NCI-H2029 (cell line): ENCODE measurements around the gene LGR4.

ENCODE experiments used
- DNase-seq: peaks from one replicate; lab custom pipeline; 2025; lab: John Stamatoyannopoulos, UW

LGR4 gene

GRCh38 chr11:27427183-27427980 lies 45.2 kb downstream of the LGR4 start:
- peak; percentile 17 for DNase-seq

DNA sequence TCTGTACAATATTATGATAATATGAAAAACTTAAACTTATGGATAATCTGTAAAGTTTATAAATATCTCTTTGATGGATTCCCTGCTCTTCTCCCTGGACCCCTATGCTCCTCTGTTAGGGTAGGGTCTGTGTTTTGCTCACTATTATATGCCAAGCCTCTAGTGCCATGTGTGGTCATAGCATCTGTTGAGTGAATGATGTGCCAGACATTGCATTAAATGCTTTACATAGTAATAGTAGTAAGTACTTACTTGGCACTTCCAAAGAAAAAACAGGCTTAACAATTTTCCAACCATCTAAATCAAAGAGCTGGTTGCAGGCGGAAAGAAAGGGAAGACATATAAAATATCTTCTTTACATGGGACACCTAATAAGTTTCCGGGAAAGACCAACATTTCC lies 46.8 kb downstream of the LGR4 start:
- DNase-seq, result no peak

- DNase-seq, result no peak
Observed at GRCh38 chr11:27423125-27423524, 49.5 kb downstream of the LGR4 start.

- DNase-seq, result no peak
Observed at GRCh38 chr11:27421819-27422494, 50.6 kb downstream of the LGR4 start.

GRCh38 chr11:27420722-27421572 lies 51.6 kb downstream of the LGR4 start:
- DNase-seq, result no peak

- DNase-seq, result no peak
Observed at GRCh38 chr11:27420217-27420616, 52.4 kb downstream of the LGR4 start.

- no peak for DNase-seq
Observed at GRCh38 chr11:27418356-27418755, 54.2 kb downstream of the LGR4 start.

DNA sequence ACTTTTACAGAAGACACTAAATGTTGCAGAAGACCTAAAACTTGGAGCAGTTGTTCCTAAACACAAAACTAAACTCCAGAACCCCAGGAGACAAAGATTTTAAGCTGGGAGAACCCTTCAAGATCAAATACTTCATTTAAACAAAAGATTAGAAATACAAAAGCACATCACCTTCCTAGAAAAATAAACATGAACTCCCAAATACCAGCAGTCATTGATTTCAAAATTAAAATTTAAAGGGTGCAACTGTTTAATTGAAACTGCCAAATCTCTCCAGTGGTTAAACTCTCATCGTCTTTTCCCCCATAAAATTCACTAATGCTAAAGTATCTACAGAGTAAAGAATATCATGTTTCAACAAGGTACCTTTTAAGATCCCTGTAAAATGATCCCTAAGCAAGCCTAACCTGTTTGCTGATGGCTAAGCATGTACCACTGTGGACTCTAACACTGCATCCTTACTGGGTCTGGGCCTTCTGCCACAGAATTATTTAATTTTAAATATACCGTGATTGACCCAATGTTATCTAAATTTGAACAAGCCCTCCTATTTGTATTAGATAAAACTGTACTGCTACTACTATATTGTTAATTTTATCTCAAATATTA lies 55.9 kb downstream of the LGR4 start:
- no peak for DNase-seq

DNA sequence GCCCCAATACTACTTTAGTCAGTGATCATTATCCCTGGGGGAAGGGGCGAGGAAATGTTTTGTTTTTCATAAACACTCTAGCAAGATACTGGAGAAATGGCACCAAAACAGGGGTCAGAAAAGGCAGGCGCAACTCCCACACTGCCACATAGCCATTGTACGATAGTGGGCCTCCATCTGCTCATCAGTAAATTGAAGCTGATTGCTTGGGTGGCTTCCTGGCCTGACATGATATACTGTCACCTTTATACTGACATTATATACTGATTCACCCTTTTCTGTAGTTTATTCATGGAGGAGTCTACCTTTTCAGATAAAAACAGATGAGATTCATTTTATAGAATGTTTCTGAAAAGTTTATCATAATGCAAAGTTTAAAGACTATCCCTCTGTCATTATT lies 57.9 kb downstream of the LGR4 start:
- DNase-seq, result no peak

DNA sequence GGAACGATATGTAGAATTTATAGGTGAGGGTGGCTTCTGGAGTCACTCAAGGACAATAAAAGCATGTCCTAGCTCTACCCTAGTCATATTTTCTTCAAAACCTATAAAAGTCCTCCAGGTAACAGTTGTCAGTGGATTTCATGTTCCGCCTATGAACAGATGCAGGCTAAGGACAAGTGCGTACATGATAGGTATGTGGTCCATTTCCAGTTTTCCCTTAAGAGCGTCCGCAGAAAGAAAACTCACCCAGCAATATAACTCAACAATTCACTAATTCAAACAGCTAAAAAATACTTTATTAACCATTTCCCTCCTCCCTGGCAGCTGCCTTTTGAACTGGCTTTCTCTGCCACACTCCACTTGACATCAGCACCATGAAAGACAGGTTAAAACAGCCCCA lies 59.4 kb downstream of the LGR4 start:
- no peak for DNase-seq

DNA sequence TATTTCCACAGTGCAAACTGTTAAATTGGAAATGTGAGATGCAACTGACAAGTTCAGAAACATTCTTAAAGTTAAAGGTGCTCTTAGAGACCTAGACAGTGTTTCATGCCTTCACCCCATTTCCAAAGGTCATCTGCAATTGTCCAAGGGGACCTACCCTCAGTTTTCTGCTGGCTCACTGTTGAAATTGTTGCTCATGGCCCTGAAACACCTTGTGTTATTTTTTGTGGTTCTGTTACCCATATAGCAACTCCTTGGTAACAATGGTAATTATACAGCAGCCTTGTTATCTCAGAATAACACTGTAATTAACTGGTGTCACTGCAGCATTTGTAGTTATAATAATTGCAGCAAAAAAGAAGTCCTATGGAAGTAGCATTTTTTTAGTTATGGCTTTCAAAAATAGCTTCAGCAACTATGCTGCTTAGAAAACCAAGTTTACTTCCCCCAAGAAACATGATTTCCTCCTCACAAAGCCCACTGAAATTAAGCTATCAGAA lies 60.3 kb downstream of the LGR4 start:
- DNase-seq, result no peak

DNA sequence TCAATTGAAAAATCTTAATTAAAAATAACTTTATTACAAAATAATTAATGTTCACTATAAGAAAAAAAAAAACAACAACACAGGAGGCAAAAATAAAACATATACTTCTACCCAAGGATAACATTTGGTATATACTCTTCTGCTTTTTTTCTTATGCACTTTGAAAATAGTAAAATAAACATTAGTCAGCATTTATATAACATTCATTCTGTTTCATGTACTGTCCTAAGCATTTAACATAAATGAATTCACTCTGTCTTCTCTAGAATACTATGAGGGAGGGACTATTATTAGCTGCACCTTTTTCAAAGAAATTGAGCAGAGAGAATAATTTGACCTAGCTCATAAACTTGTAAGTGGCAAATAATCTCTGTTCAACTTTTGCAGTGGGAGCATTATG lies 61.3 kb downstream of the LGR4 start:
- DNase-seq, result no peak

GRCh38 chr11:27410272-27410671 lies 62.3 kb downstream of the LGR4 start:
- no peak for DNase-seq

GRCh38 chr11:27409742-27410141 lies 62.8 kb downstream of the LGR4 start:
- no peak for DNase-seq

GRCh38 chr11:27409049-27409448 lies 63.5 kb downstream of the LGR4 start:
- no peak for DNase-seq

DNA sequence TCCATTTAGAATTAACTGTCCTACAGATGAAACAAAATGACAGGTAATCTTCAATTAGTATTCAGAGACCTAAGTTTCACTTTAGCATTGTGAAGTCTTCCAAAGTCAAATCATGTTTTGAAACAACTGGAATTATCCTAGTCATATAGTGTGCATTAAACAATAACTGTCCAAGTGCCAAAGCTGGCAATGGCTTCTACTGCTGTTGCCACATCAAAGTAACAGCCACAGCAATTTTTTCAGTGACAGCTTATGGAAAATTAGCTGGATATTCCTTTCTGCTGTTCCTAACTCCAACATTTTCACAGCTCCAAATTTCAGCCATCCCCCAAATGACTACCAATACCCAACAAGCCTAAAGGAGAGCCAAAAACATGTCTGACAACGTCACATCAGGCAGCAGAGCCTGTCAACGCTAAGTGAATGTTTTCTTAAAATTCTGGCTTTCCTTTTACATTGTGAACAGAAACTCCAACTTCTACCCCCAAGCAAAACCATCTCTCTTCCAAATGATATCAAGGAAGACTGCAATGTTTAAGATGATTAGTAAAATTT lies 64.3 kb downstream of the LGR4 start:
- no peak for DNase-seq

GRCh38 chr11:27406498-27407354 lies 65.9 kb downstream of the LGR4 start:
- DNase-seq, result no peak

DNA sequence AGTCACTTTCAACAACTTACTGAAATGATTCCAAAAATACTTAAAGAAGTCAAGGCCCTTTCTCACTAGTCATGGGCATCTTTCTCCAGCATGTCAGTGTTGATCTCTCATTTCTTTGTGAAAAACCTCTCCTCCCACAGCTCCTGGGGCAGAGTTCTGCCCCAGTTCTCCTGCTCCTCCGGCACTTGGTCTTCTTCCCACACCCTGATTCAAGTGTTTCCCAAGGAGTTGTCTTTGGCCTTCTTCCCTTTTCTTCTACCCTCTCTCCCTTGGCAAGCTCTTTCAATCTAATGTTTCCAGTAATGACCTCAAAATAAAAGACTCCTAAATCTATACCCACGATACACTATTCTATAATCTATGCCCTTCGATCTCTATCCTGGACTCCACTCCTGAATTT lies 67.5 kb downstream of the LGR4 start:
- no peak for DNase-seq

DNA sequence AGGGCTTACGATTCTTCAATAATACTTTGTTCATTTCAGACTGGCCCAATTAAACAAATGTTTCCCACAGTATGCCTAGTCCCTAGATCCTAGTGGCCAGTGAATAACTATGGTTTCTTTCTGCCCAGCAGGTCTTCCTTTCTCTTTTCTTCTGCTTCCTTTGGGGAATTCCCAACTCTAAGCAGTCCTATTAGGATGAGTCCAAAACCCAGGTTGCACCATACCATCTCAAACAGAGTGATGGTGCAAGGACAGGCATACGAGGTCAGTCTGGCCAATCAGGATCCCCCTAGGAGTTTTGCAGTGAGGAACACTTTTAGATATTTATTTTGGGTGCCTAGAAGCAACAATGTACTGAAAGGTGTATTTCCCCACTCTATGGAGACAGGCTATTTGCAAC lies 68.2 kb downstream of the LGR4 start:
- DNase-seq, result no peak

- no peak for DNase-seq
Observed at GRCh38 chr11:27403195-27403594, 69.4 kb downstream of the LGR4 start.

DNA sequence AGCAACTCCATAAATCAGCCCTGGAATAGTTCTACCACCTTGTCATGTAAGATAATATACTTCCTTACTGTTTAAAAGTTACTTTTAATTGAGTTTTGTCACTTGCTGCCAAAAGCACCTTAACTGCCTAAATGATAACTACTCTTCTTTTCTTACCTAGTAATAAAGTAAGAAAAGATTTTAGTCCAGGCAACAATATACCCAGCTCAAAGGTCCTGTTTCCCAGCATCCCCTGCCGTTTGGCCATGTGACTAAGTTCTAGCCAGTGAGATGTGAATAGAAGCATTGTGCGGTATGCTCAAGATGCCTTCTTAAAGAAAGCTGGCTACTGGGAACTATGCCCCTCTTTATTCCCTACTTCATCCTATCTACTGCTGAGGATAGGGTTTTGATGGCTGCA lies 70.1 kb downstream of the LGR4 start:
- no peak for DNase-seq
